Measurements from ENCODE around the gene MYD88.

The MYD88 gene

GRCh38 chr3:38101811-38102443, 36.5 kb upstream of the MYD88 start:
- H3K4me1 ChIP-seq (ENCODE audit: control insufficient read depth, insufficient read depth, low read length) = 0 out of 2 replicates have a peak, but pooled peaks cover 3% of the 10 kb centered on the region
- H3K4me3 ChIP-seq (ENCODE audit: low read length) = no peak overlapping the region
- no peaks in the 10 kb centered on the region for H3K27me3 ChIP-seq (ENCODE audit: control insufficient read depth, insufficient read depth, low read length)
- H3K27ac ChIP-seq (ENCODE audit: low read length) = no peak overlapping the region
- WGBS (ENCODE audit: insufficient coverage, insufficient read length) = no CpG with 5 or more reads among the region's 6 CpGs
- no peaks in the 10 kb centered on the region for H3K9me3 ChIP-seq (ENCODE audit: control insufficient read depth, insufficient read depth, low read length)
- no peaks in the 10 kb centered on the region for H3K36me3 ChIP-seq (ENCODE audit: control insufficient read depth, insufficient read depth, low read length)
- no peak for DNase-seq (ENCODE audit: low read depth, low spot score)

- Histone ChIP-seq H3K4me1 (ENCODE audit: control insufficient read depth, insufficient read depth, low read length) (0 out of 2 replicates have a peak, but pooled peaks cover 3% of the 10 kb centered on the region), H3K27me3 (ENCODE audit: control insufficient read depth, insufficient read depth, low read length) (no peaks in the 10 kb centered on the region), H3K4me3 (ENCODE audit: low read length) (no peak overlapping the region), H3K27ac (ENCODE audit: low read length) (no peak overlapping the region), H3K9me3 (ENCODE audit: control insufficient read depth, insufficient read depth, low read length) (no peaks in the 10 kb centered on the region), H3K36me3 (ENCODE audit: control insufficient read depth, insufficient read depth, low read length) (no peaks in the 10 kb centered on the region)
- WGBS (ENCODE audit: insufficient coverage, insufficient read length) = no CpG with 5 or more reads among the region's 1 CpG
- DNase-seq (ENCODE audit: low read depth, low spot score) = no peak
These were observed 36.0 kb upstream of the MYD88 start for GRCh38 chr3:38102444-38102814.

- H3K4me1 ChIP-seq (ENCODE audit: control insufficient read depth, insufficient read depth, low read length) = no peaks in the 10 kb centered on the region
- no CpG with 5 or more reads among the region's 1 CpG for WGBS (ENCODE audit: insufficient coverage, insufficient read length)
- no peaks in the 10 kb centered on the region for H3K9me3 ChIP-seq (ENCODE audit: control insufficient read depth, insufficient read depth, low read length)
- H3K4me3 ChIP-seq (ENCODE audit: low read length) = no peak overlapping the region
- H3K36me3 ChIP-seq (ENCODE audit: control insufficient read depth, insufficient read depth, low read length) = no peaks in the 10 kb centered on the region
- no peak for DNase-seq (ENCODE audit: low read depth, low spot score)
- H3K27me3 ChIP-seq (ENCODE audit: control insufficient read depth, insufficient read depth, low read length) = no peaks in the 10 kb centered on the region
- H3K27ac ChIP-seq (ENCODE audit: low read length) = no peak overlapping the region
These were observed 32.9 kb upstream of the MYD88 start for GRCh38 chr3:38105525-38105924.

- H3K27ac ChIP-seq (ENCODE audit: low read length) = no peak overlapping the region
- no peaks in the 10 kb centered on the region for H3K9me3 ChIP-seq (ENCODE audit: control insufficient read depth, insufficient read depth, low read length)
- DNase-seq (ENCODE audit: low read depth, low spot score) = no peak
- H3K27me3 ChIP-seq (ENCODE audit: control insufficient read depth, insufficient read depth, low read length) = no peaks in the 10 kb centered on the region
- H3K4me3 ChIP-seq (ENCODE audit: low read length) = no peak overlapping the region
- H3K4me1 ChIP-seq (ENCODE audit: control insufficient read depth, insufficient read depth, low read length) = no peaks in the 10 kb centered on the region
- no CpG with 5 or more reads among the region's 7 CpGs for WGBS (ENCODE audit: insufficient coverage, insufficient read length)
- H3K36me3 ChIP-seq (ENCODE audit: control insufficient read depth, insufficient read depth, low read length) = no peaks in the 10 kb centered on the region
These were observed 30.4 kb upstream of the MYD88 start for GRCh38 chr3:38107911-38108648.

- H3K27ac ChIP-seq (ENCODE audit: low read length) = no peak overlapping the region
- WGBS (ENCODE audit: insufficient coverage, insufficient read length) = no CpG with 5 or more reads among the region's 11 CpGs
- H3K4me1 ChIP-seq (ENCODE audit: control insufficient read depth, insufficient read depth, low read length) = no peaks in the 10 kb centered on the region
- DNase-seq (ENCODE audit: low read depth, low spot score) = no peak
- no peaks in the 10 kb centered on the region for H3K9me3 ChIP-seq (ENCODE audit: control insufficient read depth, insufficient read depth, low read length)
- no peaks in the 10 kb centered on the region for H3K36me3 ChIP-seq (ENCODE audit: control insufficient read depth, insufficient read depth, low read length)
- no peak overlapping the region for H3K4me3 ChIP-seq (ENCODE audit: low read length)
- no peaks in the 10 kb centered on the region for H3K27me3 ChIP-seq (ENCODE audit: control insufficient read depth, insufficient read depth, low read length)
These were observed 29.5 kb upstream of the MYD88 start for GRCh38 chr3:38108649-38109579.

- no peaks in the 10 kb centered on the region for H3K36me3 ChIP-seq (ENCODE audit: control insufficient read depth, insufficient read depth, low read length)
- WGBS (ENCODE audit: insufficient coverage, insufficient read length) = no CpG with 5 or more reads among the region's 17 CpGs
- no peaks in the 10 kb centered on the region for H3K9me3 ChIP-seq (ENCODE audit: control insufficient read depth, insufficient read depth, low read length)
- H3K27ac ChIP-seq (ENCODE audit: low read length) = no peak overlapping the region
- no peaks in the 10 kb centered on the region for H3K4me1 ChIP-seq (ENCODE audit: control insufficient read depth, insufficient read depth, low read length)
- H3K4me3 ChIP-seq (ENCODE audit: low read length) = no peak overlapping the region
- no peaks in the 10 kb centered on the region for H3K27me3 ChIP-seq (ENCODE audit: control insufficient read depth, insufficient read depth, low read length)
- no peak for DNase-seq (ENCODE audit: low read depth, low spot score)
These were observed 28.7 kb upstream of the MYD88 start for GRCh38 chr3:38109580-38110313.

GRCh38 chr3:38110314-38111050, 28.0 kb upstream of the MYD88 start:
- H3K4me3 ChIP-seq (ENCODE audit: low read length) = no peak overlapping the region
- no peaks in the 10 kb centered on the region for H3K9me3 ChIP-seq (ENCODE audit: control insufficient read depth, insufficient read depth, low read length)
- H3K27ac ChIP-seq (ENCODE audit: low read length) = no peak overlapping the region
- no peaks in the 10 kb centered on the region for H3K27me3 ChIP-seq (ENCODE audit: control insufficient read depth, insufficient read depth, low read length)
- H3K36me3 ChIP-seq (ENCODE audit: control insufficient read depth, insufficient read depth, low read length) = no peaks in the 10 kb centered on the region
- H3K4me1 ChIP-seq (ENCODE audit: control insufficient read depth, insufficient read depth, low read length) = no peaks in the 10 kb centered on the region
- WGBS (ENCODE audit: insufficient coverage, insufficient read length) = no CpG with 5 or more reads among the region's 6 CpGs
- no peak for DNase-seq (ENCODE audit: low read depth, low spot score)

GRCh38 chr3:38111201-38111600, 27.3 kb upstream of the MYD88 start:
- Histone ChIP-seq H3K9me3 (ENCODE audit: control insufficient read depth, insufficient read depth, low read length) (no peaks in the 10 kb centered on the region), H3K27me3 (ENCODE audit: control insufficient read depth, insufficient read depth, low read length) (no peaks in the 10 kb centered on the region), H3K4me1 (ENCODE audit: control insufficient read depth, insufficient read depth, low read length) (no peaks in the 10 kb centered on the region), H3K36me3 (ENCODE audit: control insufficient read depth, insufficient read depth, low read length) (no peaks in the 10 kb centered on the region), H3K27ac (ENCODE audit: low read length) (no peak overlapping the region), H3K4me3 (ENCODE audit: low read length) (no peak overlapping the region)
- DNase-seq (ENCODE audit: low read depth, low spot score) = no peak
- no CpG with 5 or more reads among the region's 4 CpGs for WGBS (ENCODE audit: insufficient coverage, insufficient read length)

GRCh38 chr3:38111696-38112377, 26.6 kb upstream of the MYD88 start:
- no CpG with 5 or more reads among the region's 16 CpGs for whole genome bisulfite sequencing (ENCODE audit: insufficient coverage, insufficient read length)
- H3K4me3 ChIP-seq (ENCODE audit: low read length) = no peak overlapping the region
- no peaks in the 10 kb centered on the region for H3K9me3 ChIP-seq (ENCODE audit: control insufficient read depth, insufficient read depth, low read length)
- H3K36me3 ChIP-seq (ENCODE audit: control insufficient read depth, insufficient read depth, low read length) = no peaks in the 10 kb centered on the region
- DNase-seq (ENCODE audit: low read depth, low spot score) = no peak
- H3K27me3 ChIP-seq (ENCODE audit: control insufficient read depth, insufficient read depth, low read length) = no peaks in the 10 kb centered on the region
- H3K4me1 ChIP-seq (ENCODE audit: control insufficient read depth, insufficient read depth, low read length) = no peaks in the 10 kb centered on the region
- H3K27ac ChIP-seq (ENCODE audit: low read length) = no peak overlapping the region

Measured in iPS DF 6.9 (cell line).